Stimulated activated CD4-positive, alpha-beta T cell treated with anti-CD3 and anti-CD28 coated beads, Interleukin-1b, Interleukin-23, amount 100 ng/mL, for 1 hour (primary cell): ENCODE data around the gene SBK2.

ENCODE experiments used
- DNase-seq, 2 donors: peaks; one replicate each; pipeline ENCODE4 v3.0.0-alpha.2; 2020; ENCODE audit warnings: low read depth in 2 of 2

Gene SBK2

GRCh38 chr19:55554741-55555152 is 17.8 kb upstream of the SBK2 start:
- DNase-seq: no peak

DNA sequence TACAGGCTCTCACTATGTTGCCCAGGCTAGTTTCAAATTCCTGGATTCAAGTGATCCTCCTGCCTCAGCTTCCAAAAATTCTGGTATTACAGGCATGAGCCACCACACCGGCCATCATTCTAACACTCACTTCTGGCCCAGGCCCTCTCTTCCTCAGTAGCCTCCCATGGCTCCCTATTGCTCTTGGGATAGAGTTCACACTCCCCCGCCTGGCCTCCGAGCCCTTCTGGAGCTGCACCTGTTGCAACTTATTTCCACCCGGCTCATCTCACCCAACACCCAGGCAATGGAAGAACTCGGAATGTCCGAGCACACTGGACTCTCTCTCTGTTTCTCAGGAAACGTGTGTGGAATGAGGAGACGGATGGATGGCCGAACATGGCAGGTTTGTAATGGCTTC is 17.4 kb upstream of the SBK2 start:
- no peak for DNase-seq

- DNase-seq: no peak
Observed at GRCh38 chr19:55553217-55554182, 16.6 kb upstream of the SBK2 start.

- DNase-seq: no peak
Observed at GRCh38 chr19:55552620-55553019, 15.7 kb upstream of the SBK2 start.

DNA sequence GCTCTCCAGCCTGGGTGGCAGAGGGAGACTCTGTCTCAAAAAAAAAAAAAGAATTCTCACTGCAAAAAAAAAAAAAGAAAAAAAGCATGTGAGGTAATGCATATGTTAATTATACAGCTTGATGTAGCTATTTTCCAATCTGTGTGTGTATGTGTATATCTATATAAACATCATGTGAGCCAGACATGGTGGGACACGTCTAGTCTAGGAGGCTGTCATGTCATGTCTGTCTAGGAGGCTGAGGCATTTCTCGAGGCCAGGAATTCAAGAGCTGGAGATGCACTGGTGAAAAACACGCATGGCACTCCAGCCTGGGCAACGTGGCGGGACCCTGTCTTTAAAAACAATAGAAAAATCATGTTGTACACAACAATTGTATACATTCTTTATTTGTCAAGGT is 15.3 kb upstream of the SBK2 start:
- no peak for DNase-seq

DNA sequence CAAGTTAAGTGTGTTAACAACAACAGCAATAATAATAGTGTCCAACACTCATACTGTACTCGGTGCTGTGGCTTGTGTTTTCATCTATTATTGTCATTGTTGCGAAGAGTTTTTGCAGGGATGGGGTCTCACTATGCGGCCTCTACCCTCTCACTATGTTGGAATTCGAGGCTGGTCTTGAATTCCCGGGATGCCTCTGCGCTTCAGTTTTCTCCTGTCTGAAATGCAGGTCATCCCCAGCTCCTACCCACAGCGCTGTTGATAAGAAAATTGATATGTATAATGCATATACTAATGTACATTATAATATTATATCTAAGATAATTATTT is 13.4 kb upstream of the SBK2 start:
- no peak for DNase-seq

- no peak for DNase-seq
Observed at GRCh38 chr19:55549500-55550320, 12.8 kb upstream of the SBK2 start.

- DNase-seq: no peak
Observed at GRCh38 chr19:55546822-55547614, 10.1 kb upstream of the SBK2 start.

- no peak for DNase-seq
Observed at GRCh38 chr19:55546011-55546410, 9.1 kb upstream of the SBK2 start.

- DNase-seq: no peak
Observed at GRCh38 chr19:55545443-55545842, 8.5 kb upstream of the SBK2 start, which contains the start of gene SBK3. Gene SBK3, minus strand, starts transcription at chr19:55545543. Its CDS starts 0 bp downstream, at chr19:55545543.

- DNase-seq: no peak
Observed at GRCh38 chr19:55544776-55545439, 8.0 kb upstream of the SBK2 start.

DNA sequence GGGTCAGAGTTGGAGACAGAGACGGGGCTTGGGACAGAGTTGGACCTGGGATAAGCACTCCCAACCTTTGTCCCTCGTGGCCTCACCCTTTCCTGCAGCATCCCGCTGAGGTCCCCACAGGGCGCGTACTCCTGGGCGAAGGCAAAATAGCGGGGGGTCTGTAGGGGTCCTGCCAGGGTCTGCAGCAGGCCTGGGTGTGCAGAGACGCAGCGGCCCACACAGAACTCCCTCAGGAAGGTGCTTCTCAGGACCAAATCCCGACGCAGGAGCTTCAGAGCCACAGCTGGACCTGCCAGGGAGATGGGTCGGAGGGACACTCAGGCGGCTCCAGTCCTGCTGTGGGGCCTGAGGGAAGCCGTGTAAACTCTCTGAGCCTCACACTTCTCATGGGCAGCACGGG is 7.1 kb upstream of the SBK2 start:
- no peak for DNase-seq

DNA sequence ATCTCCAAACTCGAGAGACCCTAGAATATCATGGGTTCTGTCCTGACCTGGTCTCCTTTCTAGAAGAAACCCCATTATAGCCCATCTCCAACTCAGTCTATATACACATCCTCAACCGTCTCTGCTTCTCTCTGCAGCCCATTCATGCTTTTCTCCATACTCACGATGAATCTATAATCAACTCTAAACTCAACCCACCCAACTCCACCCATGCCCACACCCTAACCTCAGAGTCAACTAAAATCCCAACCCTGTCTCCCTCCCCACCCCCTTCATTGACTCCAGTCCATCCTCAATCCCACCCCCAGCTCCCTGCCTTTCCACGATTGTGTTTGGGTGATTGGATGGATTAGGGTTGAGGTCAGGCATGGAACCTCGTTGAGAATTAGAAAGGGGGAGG is 6.6 kb upstream of the SBK2 start:
- no peak for DNase-seq

DNA sequence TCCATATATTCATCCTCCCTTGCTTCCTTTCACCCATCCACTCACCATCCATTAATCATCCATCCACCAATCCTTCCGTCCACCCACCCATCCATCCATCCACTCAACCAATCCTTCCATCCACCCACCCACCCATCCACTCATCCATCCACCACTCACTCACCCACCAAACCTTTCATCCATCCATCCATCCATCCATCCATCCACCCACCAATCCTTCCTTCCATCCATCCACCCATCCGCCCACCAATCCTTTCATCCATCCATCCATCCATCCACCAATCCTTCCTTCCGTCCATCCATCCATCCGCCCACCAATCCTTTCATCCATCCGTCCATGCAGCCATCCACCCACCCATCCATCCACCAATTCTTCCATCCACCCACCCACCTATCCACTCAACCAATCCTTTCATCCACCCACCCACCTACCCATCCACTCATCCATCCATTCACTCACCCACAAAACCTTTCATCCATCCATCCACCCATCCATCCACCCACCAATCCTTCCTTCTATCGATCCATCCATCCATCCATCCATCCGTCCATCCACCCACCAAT is 5.4 kb upstream of the SBK2 start:
- no peak for DNase-seq

GRCh38 chr19:55541091-55541490 is 4.2 kb upstream of the SBK2 start:
- DNase-seq: no peak

GRCh38 chr19:55540619-55541018 is 3.7 kb upstream of the SBK2 start:
- DNase-seq: no peak

DNA sequence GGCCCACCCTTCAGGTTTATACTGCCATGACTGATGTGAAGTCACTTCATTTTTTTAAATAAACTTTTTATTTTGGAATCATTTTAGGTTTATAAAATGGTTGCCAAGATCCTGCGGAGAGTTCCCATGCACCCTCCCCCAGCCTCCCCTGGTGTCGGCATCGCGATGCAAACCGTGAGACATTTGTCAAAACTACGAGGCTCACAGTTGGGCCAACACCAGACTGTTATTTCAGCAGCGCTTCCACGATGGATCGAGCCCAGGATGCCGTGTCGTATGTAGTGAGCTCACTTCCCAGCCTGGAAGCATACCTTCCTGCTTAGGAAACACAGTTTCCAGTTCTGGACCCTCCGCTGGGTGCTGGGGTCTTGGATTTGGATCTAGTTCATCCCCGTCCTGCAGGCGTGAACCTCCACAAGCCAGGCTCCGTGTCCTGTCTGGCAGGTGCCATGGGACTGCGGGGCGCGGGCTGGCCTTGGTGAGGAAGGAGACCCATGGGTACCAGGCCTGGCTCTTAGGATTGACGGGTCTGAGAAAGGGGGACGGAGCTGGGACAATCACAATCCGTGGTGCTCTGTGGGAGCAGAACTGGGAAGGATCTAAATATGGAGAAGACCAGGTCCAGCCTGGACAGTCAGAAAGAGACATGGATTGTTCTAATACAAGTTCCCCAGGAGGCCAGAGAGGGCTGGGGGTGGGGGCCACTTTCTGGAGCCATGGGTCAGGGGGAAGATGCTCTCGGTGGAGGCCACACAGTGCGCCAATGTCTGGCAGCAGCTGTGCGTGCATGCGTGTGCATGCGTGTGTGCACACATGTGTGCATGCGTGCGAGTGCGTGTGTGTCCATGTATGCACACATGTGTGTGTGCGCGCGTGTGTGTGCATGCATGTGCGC is 2.4 kb upstream of the SBK2 start:
- no peak for DNase-seq

DNA sequence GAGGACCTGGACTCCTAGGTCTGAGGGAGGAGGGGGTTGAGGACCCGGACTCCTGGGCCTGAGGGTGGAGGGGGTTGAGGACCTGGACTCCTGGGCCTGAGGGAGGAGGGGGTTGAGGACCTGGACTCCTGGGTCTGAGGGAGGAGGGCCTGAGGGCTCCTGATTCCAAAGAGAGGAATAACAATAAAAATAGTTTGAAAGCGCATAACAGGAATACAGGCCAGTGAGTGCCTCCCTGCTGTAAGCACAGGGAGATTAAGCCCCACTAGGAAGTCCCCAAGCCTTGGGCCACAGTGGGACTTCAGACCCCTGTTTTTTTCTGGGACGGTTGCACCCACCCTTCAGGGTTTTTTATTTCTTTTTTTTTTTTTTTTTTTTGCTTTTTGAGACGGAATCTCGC is 1.2 kb upstream of the SBK2 start:
- no peak for DNase-seq

- DNase-seq: no peak
Observed at GRCh38 chr19:55537741-55538111, 793 bp upstream of the SBK2 start.

- no peak for DNase-seq
Observed at GRCh38 chr19:55536366-55536765, 567 bp downstream of the SBK2 start.
